RWPE1 (cell line): ENCODE measurements around the gene SKAP2.

ENCODE experiments used
- CTCF ChIA-PET: fragments of 350-600 bp; sonication (Branson Sonifier 250); formaldehyde crosslinking; extraction: SDS; loops from one replicate; lab custom pipeline; 2021; lab: Yijun Ruan, JAX
- POLR2A ChIA-PET: fragments of 400-600 bp; formaldehyde crosslinking; extraction: SDS; loops from one replicate; lab custom pipeline; 2020; ENCODE audit warnings: antibody characterized with exemption; ENCODE audit not compliant: low non-redundant PET; lab: Yijun Ruan, JAX
- DNase-seq: peaks from one replicate; pipeline ENCODE4 v3.0.0; 2012; ENCODE audit warnings: low spot score
- H3K27ac ChIP-seq: fragments of 450-650 bp; 2 replicates; pipeline ENCODE4 v1.5.1; 2017
- TF ChIP-seq, protein P1 (sequence below): fragments of 450-650 bp; conservative IDR thresholded peaks from 2 replicates; pipeline ENCODE4 v1.5.1; 2017; ENCODE audit warnings: low read depth, mild to moderate bottlenecking

SKAP2 gene

GRCh38 chr7:26627221-26627620 lies 237.2 kb downstream of the SKAP2 start:
- CTCF ChIA-PET, result interaction anchor here (0.6 kb wide), 1 partner anchor 627 kb away, joined by 5 read pairs; no protein-coding TSS in a partner anchor
- no peak overlapping the region for H3K27ac ChIP-seq
- TF ChIP-seq, protein P1, sequence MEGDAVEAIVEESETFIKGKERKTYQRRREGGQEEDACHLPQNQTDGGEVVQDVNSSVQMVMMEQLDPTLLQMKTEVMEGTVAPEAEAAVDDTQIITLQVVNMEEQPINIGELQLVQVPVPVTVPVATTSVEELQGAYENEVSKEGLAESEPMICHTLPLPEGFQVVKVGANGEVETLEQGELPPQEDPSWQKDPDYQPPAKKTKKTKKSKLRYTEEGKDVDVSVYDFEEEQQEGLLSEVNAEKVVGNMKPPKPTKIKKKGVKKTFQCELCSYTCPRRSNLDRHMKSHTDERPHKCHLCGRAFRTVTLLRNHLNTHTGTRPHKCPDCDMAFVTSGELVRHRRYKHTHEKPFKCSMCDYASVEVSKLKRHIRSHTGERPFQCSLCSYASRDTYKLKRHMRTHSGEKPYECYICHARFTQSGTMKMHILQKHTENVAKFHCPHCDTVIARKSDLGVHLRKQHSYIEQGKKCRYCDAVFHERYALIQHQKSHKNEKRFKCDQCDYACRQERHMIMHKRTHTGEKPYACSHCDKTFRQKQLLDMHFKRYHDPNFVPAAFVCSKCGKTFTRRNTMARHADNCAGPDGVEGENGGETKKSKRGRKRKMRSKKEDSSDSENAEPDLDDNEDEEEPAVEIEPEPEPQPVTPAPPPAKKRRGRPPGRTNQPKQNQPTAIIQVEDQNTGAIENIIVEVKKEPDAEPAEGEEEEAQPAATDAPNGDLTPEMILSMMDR, result no peak
- no peak for DNase-seq
- POLR2A ChIA-PET, result interaction anchor here (1.2 kb wide), 1 partner anchor 15 kb away, joined by 3 read pairs; no protein-coding TSS in a partner anchor

- H3K27ac ChIP-seq, result no peak overlapping the region
- ChIA-PET CTCF (no interaction called here), POLR2A (interaction anchor here (1.2 kb wide), 1 partner anchor 15 kb away, joined by 3 read pairs; no protein-coding TSS in a partner anchor)
- TF ChIP-seq, protein P1, result no peak
- DNase-seq, result no peak
Measured at GRCh38 chr7:26626687-26627086, 237.7 kb downstream of the SKAP2 start.

DNA sequence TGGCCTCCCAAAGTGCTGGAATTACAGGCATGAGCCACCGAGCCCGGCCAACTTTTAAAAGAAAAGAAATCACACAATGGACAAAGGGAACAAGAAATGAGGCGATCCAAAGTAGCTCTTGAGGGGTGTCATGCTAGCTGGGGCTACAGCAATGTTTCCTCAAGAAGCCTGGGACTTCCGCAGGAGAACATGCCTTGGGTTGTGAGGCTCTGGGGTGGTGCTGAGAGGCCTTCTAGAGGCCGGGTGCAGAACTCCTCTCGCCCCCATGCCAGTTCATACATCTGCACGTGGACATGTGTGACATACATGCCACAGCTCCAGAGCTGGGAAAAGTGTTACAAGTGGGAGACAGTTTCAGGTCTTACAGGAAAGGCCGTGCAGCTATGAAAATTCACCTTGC lies 238.2 kb downstream of the SKAP2 start:
- DNase-seq, result no peak
- H3K27ac ChIP-seq, result no peak overlapping the region
- POLR2A ChIA-PET, result no interaction called here
- TF ChIP-seq, protein P1, result no peak
- CTCF ChIA-PET, result no interaction called here

DNA sequence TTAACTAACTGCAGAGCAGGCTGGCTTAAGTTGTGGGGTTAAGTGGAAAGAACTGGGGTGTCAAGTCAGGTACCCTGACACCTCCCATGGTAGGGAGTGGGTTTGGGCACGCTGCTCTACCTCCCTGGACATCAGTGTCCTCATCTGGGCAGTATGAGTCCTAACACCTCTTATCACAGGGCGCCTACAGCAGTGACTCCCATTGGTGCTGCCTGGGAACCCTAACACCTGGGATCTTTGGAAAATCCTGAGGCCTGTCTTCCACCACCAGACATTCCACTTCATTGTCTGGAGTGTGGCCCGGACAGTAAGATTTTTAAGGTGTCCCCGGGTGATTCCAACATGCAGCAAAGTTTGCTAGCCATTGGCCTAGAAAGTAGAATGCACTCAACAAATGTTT lies 239.1 kb downstream of the SKAP2 start:
- H3K27ac ChIP-seq, result no peak overlapping the region
- TF ChIP-seq, protein P1, result no peak
- ChIA-PET POLR2A (no interaction called here), CTCF (no interaction called here)
- no peak for DNase-seq

DNA sequence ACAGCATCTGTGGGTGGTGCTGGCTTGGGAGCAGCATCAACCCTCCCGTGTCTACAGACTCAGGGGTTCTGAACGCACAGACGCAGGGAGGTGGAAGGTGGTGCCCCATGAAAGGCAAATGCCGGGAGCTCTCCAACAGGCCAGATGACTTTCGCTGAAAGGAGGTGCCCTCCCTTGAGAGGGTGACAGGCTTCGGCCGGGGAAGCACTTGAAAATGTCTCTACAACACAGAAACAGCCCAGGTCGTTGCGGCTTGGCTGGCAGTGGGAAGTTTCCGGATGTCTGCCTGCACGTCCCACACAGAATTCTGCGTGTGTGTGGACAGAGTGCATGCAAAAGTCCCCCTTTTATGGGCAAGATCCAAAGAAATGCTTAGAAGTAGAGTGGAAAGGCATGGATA lies 239.6 kb downstream of the SKAP2 start:
- ChIA-PET CTCF (no interaction called here), POLR2A (no interaction called here)
- DNase-seq, result no peak
- TF ChIP-seq, protein P1, result no peak
- no peak overlapping the region for H3K27ac ChIP-seq

DNA sequence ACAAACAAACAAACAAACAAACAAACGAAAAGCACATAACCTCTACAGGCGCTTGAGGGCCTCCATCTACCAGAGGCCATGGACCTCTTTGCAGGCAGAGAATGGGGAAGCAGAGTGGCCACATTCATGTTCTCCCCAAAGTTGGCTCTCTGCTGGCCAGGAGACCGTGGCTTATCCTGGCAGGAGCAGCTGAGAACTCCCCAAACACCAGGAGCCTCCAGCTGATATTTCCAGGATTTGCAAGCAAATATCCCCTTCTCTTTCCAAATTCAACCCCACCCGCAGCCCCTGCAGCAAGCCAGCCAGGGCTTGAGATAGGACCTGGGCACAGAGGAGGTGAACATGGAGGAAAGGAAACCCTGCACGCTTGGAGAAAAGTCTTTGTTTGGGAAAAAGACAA lies 240.0 kb downstream of the SKAP2 start:
- no peak overlapping the region for H3K27ac ChIP-seq
- TF ChIP-seq, protein P1, result no peak
- ChIA-PET POLR2A (no interaction called here), CTCF (no interaction called here)
- no peak for DNase-seq
